Measurements from ENCODE around the gene MPZL3.

- TF ChIP-seq CTCF (IDR thresholded peaks at IDR 0.05) (no peak), POLR2A (IDR thresholded peaks at IDR 0.05) (no peak)
Measured at GRCh38 chr11:118247041-118247440, 5.1 kb downstream of the MPZL3 start.
